Cardiac muscle cell (in vitro differentiated cells and primary cell): ENCODE measurements around the gene CHCHD6. TPM values are rescaled to one million over a fixed set of nuclear protein-coding genes. Genes with fewer than 3 reads are reported as not detected.
A peak's percentile ranks its signal among the peaks of the same experiment; 100 is the strongest.

ENCODE experiments used
- DNase-seq, 2 donors: peaks; one replicate each; pipeline versions ENCODE4 v3.0.0 to v3.0.0-alpha.2; 2010 to 2017; ENCODE audit warnings: low read depth in 1 of 2, low spot score in 1 of 2
- H3K27ac ChIP-seq: fragments of 200-600 bp; sonication (generic); 2 replicates; pipeline ENCODE4 v1.5.1; 2016
- H3K27me3 ChIP-seq: fragments of 200-600 bp; sonication (generic); 2 replicates; pipeline ENCODE4 v1.6.0; 2016; ENCODE audit warnings: control low read depth
- H3K36me3 ChIP-seq: fragments of 200-600 bp; sonication (generic); 2 replicates; pipeline ENCODE4 v1.5.1; 2016; ENCODE audit warnings: control low read depth
- H3K4me1 ChIP-seq: fragments of 200-600 bp; sonication (generic); 2 replicates; pipeline ENCODE4 v1.8.1; 2017; ENCODE audit warnings: low read depth, mild to moderate bottlenecking, mixed run types
- H3K4me3 ChIP-seq: fragments of 200-600 bp; sonication (generic); 2 replicates; pipeline ENCODE4 v1.5.1; 2016; ENCODE audit warnings: mild to moderate bottlenecking
- H3K9me3 ChIP-seq: fragments of 200-600 bp; sonication (generic); 2 replicates; pipeline ENCODE4 v1.5.1; 2017; ENCODE audit warnings: low read depth, mild to moderate bottlenecking, control low read depth
- polyA plus RNA-seq: library from polyadenylated mRNA; unstranded; fragments of >200 nt; fragmentation: Nextera tagmentation; extraction: Ambion mirVana; gene quantifications from 2 replicates; pipeline ENCODE4 v1.2.1, GENCODE V29; 2016
- total RNA-seq: library from RNA; depleted of rRNA; stranded (reverse); fragments of >200 nt; gene quantifications from 2 replicates; pipeline ENCODE4 v1.2.3, GENCODE V29; 2016
- TF ChIP-seq, protein P1 (sequence below): IDR thresholded peaks from 2 replicates; pipeline ENCODE4 v1.5.1; 2012; ENCODE audit warnings: low read depth, mild to moderate bottlenecking, low read length

The CHCHD6 gene
- total and polyA plus RNA-seq, 2 experiments from 2014 or later = 76.0 to 102 TPM

DNA sequence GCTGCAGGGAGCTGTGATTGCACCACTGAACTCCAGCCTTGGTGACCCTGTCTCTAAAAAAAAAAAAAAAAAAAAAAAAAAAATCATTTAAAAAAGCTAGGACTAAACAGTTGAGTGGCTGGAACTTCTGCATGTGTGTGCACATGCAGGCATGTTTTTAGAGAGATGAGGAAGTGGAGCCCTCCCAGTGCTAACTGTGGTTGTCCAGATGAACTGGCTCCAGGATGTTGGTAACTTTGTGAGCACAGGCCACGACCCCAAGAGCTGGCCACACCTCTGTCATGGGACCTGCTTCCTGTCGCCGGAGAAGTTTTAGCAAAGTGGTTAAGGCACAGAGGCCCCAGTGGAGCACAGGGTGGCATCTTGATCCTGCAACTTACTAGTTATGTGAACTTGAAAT lies 27.0 kb downstream of the CHCHD6 start:
- no peaks in the 10 kb centered on the region for H3K9me3 ChIP-seq
- no peaks in the 10 kb centered on the region for H3K4me1 ChIP-seq
- no peak overlapping the region for H3K27ac ChIP-seq
- no peak for DNase-seq
- H3K27me3 ChIP-seq = no peaks in the 10 kb centered on the region
- TF ChIP-seq, protein P1, sequence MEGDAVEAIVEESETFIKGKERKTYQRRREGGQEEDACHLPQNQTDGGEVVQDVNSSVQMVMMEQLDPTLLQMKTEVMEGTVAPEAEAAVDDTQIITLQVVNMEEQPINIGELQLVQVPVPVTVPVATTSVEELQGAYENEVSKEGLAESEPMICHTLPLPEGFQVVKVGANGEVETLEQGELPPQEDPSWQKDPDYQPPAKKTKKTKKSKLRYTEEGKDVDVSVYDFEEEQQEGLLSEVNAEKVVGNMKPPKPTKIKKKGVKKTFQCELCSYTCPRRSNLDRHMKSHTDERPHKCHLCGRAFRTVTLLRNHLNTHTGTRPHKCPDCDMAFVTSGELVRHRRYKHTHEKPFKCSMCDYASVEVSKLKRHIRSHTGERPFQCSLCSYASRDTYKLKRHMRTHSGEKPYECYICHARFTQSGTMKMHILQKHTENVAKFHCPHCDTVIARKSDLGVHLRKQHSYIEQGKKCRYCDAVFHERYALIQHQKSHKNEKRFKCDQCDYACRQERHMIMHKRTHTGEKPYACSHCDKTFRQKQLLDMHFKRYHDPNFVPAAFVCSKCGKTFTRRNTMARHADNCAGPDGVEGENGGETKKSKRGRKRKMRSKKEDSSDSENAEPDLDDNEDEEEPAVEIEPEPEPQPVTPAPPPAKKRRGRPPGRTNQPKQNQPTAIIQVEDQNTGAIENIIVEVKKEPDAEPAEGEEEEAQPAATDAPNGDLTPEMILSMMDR = no peak
- H3K4me3 ChIP-seq = no peak overlapping the region
- no peaks in the 10 kb centered on the region for H3K36me3 ChIP-seq

DNA sequence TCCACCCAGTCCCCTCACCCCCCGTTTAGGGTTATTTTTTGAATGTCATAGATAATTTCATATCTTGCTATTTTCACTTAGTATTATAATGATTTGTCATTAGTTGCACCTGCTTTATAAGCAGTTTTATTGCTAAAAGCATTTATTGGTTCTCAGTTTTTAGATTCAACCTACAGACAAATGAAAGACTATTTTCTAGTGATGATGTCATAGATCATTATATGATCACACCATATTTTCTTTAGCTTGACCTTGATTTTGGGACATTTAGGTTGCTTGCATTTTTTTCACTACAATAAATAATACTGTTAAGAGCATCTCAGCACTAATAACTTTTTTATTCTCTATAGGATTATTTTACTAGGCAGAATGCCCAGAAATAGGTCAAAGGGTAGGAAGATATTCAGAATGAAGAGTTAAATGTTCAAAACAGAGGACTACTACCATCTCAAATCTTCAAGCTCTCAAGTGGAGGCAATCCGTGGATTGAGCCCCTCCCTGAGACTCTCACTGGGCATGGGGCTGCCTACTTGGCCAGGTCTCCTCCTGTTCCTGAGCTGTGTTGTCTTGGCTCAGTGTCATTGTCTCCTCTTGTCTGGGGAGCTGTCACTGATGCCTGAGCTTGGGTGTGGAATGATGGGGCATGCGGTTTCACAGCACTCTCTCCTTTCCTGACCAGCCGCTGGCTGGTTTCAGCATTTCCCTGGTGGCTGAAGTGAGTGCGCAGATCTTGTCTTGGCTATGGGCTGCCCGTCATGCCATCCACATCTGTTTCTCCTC lies 28.4 kb downstream of the CHCHD6 start:
- Histone ChIP-seq H3K4me3 (no peak overlapping the region), H3K36me3 (no peaks in the 10 kb centered on the region), H3K4me1 (no peaks in the 10 kb centered on the region), H3K9me3 (no peaks in the 10 kb centered on the region), H3K27me3 (no peaks in the 10 kb centered on the region), H3K27ac (no peak overlapping the region)
- TF ChIP-seq, protein P1 = no peak
- peak in 1 of 2 donors; percentile 15 for DNase-seq

DNA sequence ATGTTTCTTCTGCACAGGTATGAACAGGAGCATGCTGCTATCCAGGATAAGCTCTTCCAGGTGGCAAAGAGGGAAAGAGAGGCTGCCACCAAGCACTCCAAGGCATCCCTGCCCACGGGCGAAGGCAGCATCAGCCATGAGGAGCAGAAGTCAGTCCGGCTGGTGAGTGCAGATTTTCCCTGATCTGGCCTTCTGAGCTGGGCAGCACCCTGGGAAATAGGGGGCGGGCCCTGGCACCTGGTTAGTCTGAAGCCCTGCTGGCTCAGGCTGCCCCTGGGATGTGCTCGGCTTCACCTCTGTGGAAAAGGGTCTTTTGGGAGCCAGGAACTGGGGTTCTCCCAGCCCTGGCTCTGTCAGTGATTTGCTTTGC lies 29.0 kb downstream of the CHCHD6 start:
- Histone ChIP-seq H3K27me3 (no peaks in the 10 kb centered on the region), H3K36me3 (no peaks in the 10 kb centered on the region), H3K9me3 (no peaks in the 10 kb centered on the region), H3K27ac (no peak overlapping the region), H3K4me1 (no peaks in the 10 kb centered on the region), H3K4me3 (no peak overlapping the region)
- TF ChIP-seq, protein P1 = no peak
- no peak for DNase-seq

DNA sequence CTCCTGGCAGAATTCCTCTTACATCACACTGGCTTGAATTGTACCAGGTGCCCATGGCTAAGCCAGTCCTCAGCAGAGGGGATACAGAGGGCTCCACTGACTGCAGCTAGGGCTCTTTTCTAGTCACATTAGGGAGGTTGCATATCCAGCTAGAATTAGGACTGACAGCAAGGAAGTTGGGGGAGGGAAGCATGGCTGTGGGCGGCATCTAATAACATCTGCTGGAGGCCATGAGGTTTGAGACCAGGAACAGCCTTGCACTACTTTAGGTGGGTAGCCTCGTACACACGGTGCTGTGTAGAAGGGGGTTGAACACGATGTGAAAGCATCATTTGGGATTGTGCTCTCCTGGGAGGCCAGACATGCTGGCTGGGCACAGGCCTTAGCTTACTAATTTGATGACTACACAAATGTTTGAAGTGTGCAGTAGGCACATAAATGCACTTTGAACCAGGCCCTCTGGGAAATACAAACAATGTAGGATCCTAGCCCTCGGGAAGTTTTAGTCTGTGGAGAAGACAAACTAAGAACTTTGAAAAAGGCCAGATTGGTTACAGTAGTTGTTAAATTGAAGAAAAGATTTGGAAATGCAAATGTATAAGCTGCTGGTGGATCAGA lies 30.2 kb downstream of the CHCHD6 start:
- TF ChIP-seq, protein P1 = no peak
- H3K4me1 ChIP-seq = no peaks in the 10 kb centered on the region
- H3K27me3 ChIP-seq = no peaks in the 10 kb centered on the region
- H3K4me3 ChIP-seq = no peak overlapping the region
- no peak for DNase-seq
- no peaks in the 10 kb centered on the region for H3K9me3 ChIP-seq
- no peak overlapping the region for H3K27ac ChIP-seq
- no peaks in the 10 kb centered on the region for H3K36me3 ChIP-seq

DNA sequence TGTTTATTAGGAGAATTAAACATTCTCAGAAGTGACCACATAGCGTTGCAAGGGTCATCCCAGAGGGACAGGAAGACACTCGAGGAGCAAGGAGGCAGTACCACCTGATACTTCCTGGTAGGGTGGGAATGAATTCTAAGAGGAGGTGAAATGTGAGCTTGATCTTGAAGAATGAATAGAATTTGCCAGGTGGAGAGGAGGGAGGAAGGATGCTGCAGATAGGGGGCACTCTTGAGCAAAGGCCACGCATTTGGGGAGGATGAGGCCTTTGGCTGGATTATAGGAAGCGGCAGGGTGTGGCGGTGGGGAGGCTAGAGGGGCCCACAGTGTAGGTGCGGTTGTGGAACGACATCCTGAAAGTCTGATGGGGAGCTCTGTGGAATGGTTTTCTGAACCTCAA lies 33.5 kb downstream of the CHCHD6 start:
- H3K36me3 ChIP-seq = no peaks in the 10 kb centered on the region
- no peak overlapping the region for H3K4me3 ChIP-seq
- no peaks in the 10 kb centered on the region for H3K9me3 ChIP-seq
- no peak overlapping the region for H3K27ac ChIP-seq
- no peaks in the 10 kb centered on the region for H3K4me1 ChIP-seq
- DNase-seq = no peak
- no peaks in the 10 kb centered on the region for H3K27me3 ChIP-seq
- TF ChIP-seq, protein P1 = peak; percentile 14
